Gastroesophageal sphincter (tissue), 3 donors: Measurements from ENCODE around the gene TMEM242.

ENCODE experiments used
- EP300 ChIP-seq: sonication (generic); formaldehyde crosslinking; IDR thresholded peaks from one replicate; pipeline ENCODE4 v1.6.1; 2017; ENCODE audit warnings: antibody characterized with exemption, mild to moderate bottlenecking
- POLR2A ChIP-seq, 2 donors: fragments of 450-650 bp; IDR thresholded peaks; one replicate each; pipeline ENCODE4 v1.6.1; 2017; ENCODE audit warnings: antibody characterized with exemption in 2 of 2, mild to moderate bottlenecking in 2 of 2, moderate library complexity in 1 of 2
- POLR2AphosphoS5 ChIP-seq: sonication (generic); formaldehyde crosslinking; IDR thresholded peaks from one replicate; pipeline ENCODE4 v1.6.1; 2017; ENCODE audit warnings: antibody characterized with exemption
- TF ChIP-seq, protein P1 (sequence below), 4 experiments: fragments of 200-600 bp in 2 of 4; fragments of 450-650 bp in 2 of 4; sonication (generic) in 1 of 4; IDR thresholded peaks; one replicate each; pipeline ENCODE4 v1.5.1; 2017 to 2019; ENCODE audit warnings: antibody characterized with exemption in 4 of 4, mild to moderate bottlenecking in 2 of 4, moderate library complexity in 2 of 4

GRCh38 chr6:157284738-157285421, 38.4 kb downstream of the TMEM242 start:
- TF ChIP-seq POLR2A (IDR thresholded peaks at IDR 0.05) (no peak), POLR2AphosphoS5 (no peak), EP300 (no peak)
- TF ChIP-seq, protein P1, sequence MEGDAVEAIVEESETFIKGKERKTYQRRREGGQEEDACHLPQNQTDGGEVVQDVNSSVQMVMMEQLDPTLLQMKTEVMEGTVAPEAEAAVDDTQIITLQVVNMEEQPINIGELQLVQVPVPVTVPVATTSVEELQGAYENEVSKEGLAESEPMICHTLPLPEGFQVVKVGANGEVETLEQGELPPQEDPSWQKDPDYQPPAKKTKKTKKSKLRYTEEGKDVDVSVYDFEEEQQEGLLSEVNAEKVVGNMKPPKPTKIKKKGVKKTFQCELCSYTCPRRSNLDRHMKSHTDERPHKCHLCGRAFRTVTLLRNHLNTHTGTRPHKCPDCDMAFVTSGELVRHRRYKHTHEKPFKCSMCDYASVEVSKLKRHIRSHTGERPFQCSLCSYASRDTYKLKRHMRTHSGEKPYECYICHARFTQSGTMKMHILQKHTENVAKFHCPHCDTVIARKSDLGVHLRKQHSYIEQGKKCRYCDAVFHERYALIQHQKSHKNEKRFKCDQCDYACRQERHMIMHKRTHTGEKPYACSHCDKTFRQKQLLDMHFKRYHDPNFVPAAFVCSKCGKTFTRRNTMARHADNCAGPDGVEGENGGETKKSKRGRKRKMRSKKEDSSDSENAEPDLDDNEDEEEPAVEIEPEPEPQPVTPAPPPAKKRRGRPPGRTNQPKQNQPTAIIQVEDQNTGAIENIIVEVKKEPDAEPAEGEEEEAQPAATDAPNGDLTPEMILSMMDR (IDR thresholded peaks at IDR 0.05), result no peak
